Breast epithelium (tissue), 4 donors: ENCODE measurements around the gene CCDC144A. TPM values are rescaled to one million over a fixed set of nuclear protein-coding genes. Genes with fewer than 3 reads are reported as not detected.
"Not testable (repeated sequence)": the region's sequence is repeated elsewhere in the genome, so short reads cannot be mapped to it uniquely, and the experiment has no call there.

Experiments used
- DNase-seq, 2 donors: peaks; one replicate each; pipeline ENCODE4 v3.0.0-alpha.2; 2019; ENCODE audit warnings: low spot score in 2 of 2
- H3K27ac ChIP-seq, 2 donors: fragments of 200-600 bp; sonication (generic) in 1 of 2; one replicate each; pipeline ENCODE4 v1.5.1; 2016 to 2019; ENCODE audit warnings: mild to moderate bottlenecking in 1 of 2
- H3K27me3 ChIP-seq, 2 donors: fragments of 200-600 bp; sonication (generic) in 1 of 2; one replicate each; pipeline versions ENCODE4 v1.5.1 to v1.6.0; 2017 to 2019; ENCODE audit warnings: control low read depth in 1 of 2, mild to moderate bottlenecking in 1 of 2
- H3K36me3 ChIP-seq: fragments of 200-600 bp; one replicate; pipeline ENCODE4 v1.5.1; 2019
- H3K4me1 ChIP-seq, 2 donors: fragments of 200-600 bp; sonication (generic); one replicate each; pipeline ENCODE4 v1.5.1; 2016 to 2019; ENCODE audit warnings: control low read depth in 1 of 2
- H3K4me3 ChIP-seq, 3 donors: fragments of 200-600 bp; sonication (generic); 1 replicate in 2 of 3; 2 replicates in 1 of 3; pipeline ENCODE4 v1.5.1; 2016 to 2019; ENCODE audit warnings: mild to moderate bottlenecking in 3 of 3, moderate library complexity in 2 of 3
- H3K9me3 ChIP-seq, 2 donors: fragments of 200-600 bp; sonication (generic) in 1 of 2; one replicate each; pipeline ENCODE4 v1.5.1; 2016 to 2019; ENCODE audit warnings: control low read depth in 1 of 2
- CTCF ChIP-seq, 3 donors: fragments of 450-650 bp; IDR thresholded peaks; one replicate each; pipeline ENCODE4 v1.5.1; 2016 to 2017; ENCODE audit warnings: antibody characterized with exemption in 3 of 3, mild to moderate bottlenecking in 3 of 3, moderate library complexity in 3 of 3
- intact Hi-C: fragments of 100-400 bp; cut with DNase I; formaldehyde crosslinking; loops from one replicate; pipeline ENCODE4 v1.15.1; 2023; ENCODE audit warnings: low total_unique reads
- total RNA-seq, 3 donors: library from RNA; depleted of rRNA; stranded (reverse); fragments of >200 nt; gene quantifications; one replicate each; pipeline ENCODE4 v1.1.0, GENCODE V29; 2016

The CCDC144A gene
- total RNA-seq, 3 donors from 2014 or later, result 1.8 to 20.6 (median 3.9) TPM

- H3K4me1 ChIP-seq, H3K36me3 ChIP-seq, H3K27ac ChIP-seq, H3K9me3 ChIP-seq, H3K27me3 ChIP-seq, DNase-seq, intact Hi-C loops, H3K4me3 ChIP-seq: not testable (repeated sequence)
Observed at GRCh38 chr17:16687151-16687550, 2.9 kb upstream of the CCDC144A start.

GRCh38 chr17:16690447-16690846 is 406 bp downstream of the CCDC144A start:
- H3K36me3 ChIP-seq, H3K9me3 ChIP-seq, H3K27me3 ChIP-seq, H3K4me1 ChIP-seq, H3K27ac ChIP-seq, intact Hi-C loops, DNase-seq: not testable (repeated sequence)
- H3K4me3 ChIP-seq, result peak overlapping the region in 2 of 3 donors; percentile 13 to 16

GRCh38 chr17:16697603-16698002 is 7.6 kb downstream of the CCDC144A start:
- H3K4me3 ChIP-seq, intact Hi-C loops, H3K4me1 ChIP-seq, H3K27me3 ChIP-seq, H3K9me3 ChIP-seq, H3K36me3 ChIP-seq, DNase-seq, H3K27ac ChIP-seq: not testable (repeated sequence)

GRCh38 chr17:16745492-16746203 is 55.6 kb downstream of the CCDC144A start:
- intact Hi-C loops, H3K4me3 ChIP-seq, H3K36me3 ChIP-seq, H3K4me1 ChIP-seq, H3K9me3 ChIP-seq, H3K27ac ChIP-seq, DNase-seq, H3K27me3 ChIP-seq: not testable (repeated sequence)

- H3K27ac ChIP-seq, H3K36me3 ChIP-seq, H3K27me3 ChIP-seq, H3K9me3 ChIP-seq, intact Hi-C loops, H3K4me1 ChIP-seq, DNase-seq, H3K4me3 ChIP-seq: not testable (repeated sequence)
Observed at GRCh38 chr17:16746571-16746970, 56.5 kb downstream of the CCDC144A start.

GRCh38 chr17:16750515-16750914 is 60.5 kb downstream of the CCDC144A start:
- H3K27me3 ChIP-seq, DNase-seq, H3K27ac ChIP-seq, H3K36me3 ChIP-seq, H3K4me3 ChIP-seq, H3K9me3 ChIP-seq, intact Hi-C loops, H3K4me1 ChIP-seq: not testable (repeated sequence)

- H3K9me3 ChIP-seq, DNase-seq, H3K4me1 ChIP-seq, H3K4me3 ChIP-seq, intact Hi-C loops, H3K36me3 ChIP-seq, H3K27ac ChIP-seq, H3K27me3 ChIP-seq: not testable (repeated sequence)
- peak in 2 of 3 donors; percentile 16 to 21 for TF ChIP-seq CTCF (IDR thresholded peaks at IDR 0.05)
Observed at GRCh38 chr17:16751224-16751923, 61.3 kb downstream of the CCDC144A start.

GRCh38 chr17:16751924-16752287 is 61.9 kb downstream of the CCDC144A start:
- H3K36me3 ChIP-seq, result not testable (repeated sequence)

GRCh38 chr17:16757520-16757919 is 67.5 kb downstream of the CCDC144A start:
- H3K27me3 ChIP-seq, result not testable (repeated sequence)

More at GRCh38 chr17:16751924-16752287, 61.9 kb downstream of the CCDC144A start:
- intact Hi-C loops, DNase-seq, H3K27me3 ChIP-seq, H3K9me3 ChIP-seq, H3K4me3 ChIP-seq, H3K27ac ChIP-seq, H3K4me1 ChIP-seq: not testable (repeated sequence)

GRCh38 chr17:16758177-16758576 is 68.1 kb downstream of the CCDC144A start:
- intact Hi-C loops, H3K4me1 ChIP-seq, H3K9me3 ChIP-seq, H3K36me3 ChIP-seq, H3K27ac ChIP-seq, H3K27me3 ChIP-seq, H3K4me3 ChIP-seq, DNase-seq: not testable (repeated sequence)

More at GRCh38 chr17:16757520-16757919, 67.5 kb downstream of the CCDC144A start:
- H3K9me3 ChIP-seq, H3K4me1 ChIP-seq, H3K27ac ChIP-seq, DNase-seq, intact Hi-C loops, H3K36me3 ChIP-seq, H3K4me3 ChIP-seq: not testable (repeated sequence)

GRCh38 chr17:16768290-16769175 is 78.5 kb downstream of the CCDC144A start:
- H3K9me3 ChIP-seq, H3K4me1 ChIP-seq, intact Hi-C loops, H3K36me3 ChIP-seq, H3K27ac ChIP-seq, H3K27me3 ChIP-seq, DNase-seq, H3K4me3 ChIP-seq: not testable (repeated sequence)
